Activated CD4-positive, alpha-beta T cell treated with anti-CD3 and anti-CD28 coated beads, Interleukin-2, amount 50 U/mL, for 4 hours (primary cell): Measurements from ENCODE around the gene SLC11A1.

ENCODE experiments used
- DNase-seq, 2 experiments: peaks; one replicate each; pipeline ENCODE4 v3.0.0-alpha.2; 2020

SLC11A1 gene

GRCh38 chr2:218395090-218395444 lies 13.0 kb downstream of the SLC11A1 start:
- no peak for DNase-seq

DNA sequence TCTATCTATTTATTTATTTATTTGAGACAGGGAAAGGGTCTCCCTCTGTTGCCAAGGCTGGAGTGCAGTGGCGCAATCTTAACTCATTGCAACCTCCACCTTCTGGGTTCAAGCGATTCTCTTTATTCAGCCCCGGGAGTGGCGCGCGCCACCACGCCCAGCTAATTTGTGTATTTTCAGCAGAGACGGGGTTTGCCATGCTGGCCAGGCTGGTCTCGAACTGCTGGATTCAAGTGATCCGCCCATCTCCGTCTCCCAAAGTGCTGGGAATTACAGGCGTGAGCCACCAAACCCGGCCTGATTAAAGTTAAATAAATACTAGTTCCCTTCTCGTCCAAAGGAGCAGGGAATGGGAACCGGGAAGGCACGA lies 13.4 kb downstream of the SLC11A1 start:
- DNase-seq: no peak

GRCh38 chr2:218395826-218396687 lies 14.0 kb downstream of the SLC11A1 start:
- peak; percentile 91 to 93 for DNase-seq

DNA sequence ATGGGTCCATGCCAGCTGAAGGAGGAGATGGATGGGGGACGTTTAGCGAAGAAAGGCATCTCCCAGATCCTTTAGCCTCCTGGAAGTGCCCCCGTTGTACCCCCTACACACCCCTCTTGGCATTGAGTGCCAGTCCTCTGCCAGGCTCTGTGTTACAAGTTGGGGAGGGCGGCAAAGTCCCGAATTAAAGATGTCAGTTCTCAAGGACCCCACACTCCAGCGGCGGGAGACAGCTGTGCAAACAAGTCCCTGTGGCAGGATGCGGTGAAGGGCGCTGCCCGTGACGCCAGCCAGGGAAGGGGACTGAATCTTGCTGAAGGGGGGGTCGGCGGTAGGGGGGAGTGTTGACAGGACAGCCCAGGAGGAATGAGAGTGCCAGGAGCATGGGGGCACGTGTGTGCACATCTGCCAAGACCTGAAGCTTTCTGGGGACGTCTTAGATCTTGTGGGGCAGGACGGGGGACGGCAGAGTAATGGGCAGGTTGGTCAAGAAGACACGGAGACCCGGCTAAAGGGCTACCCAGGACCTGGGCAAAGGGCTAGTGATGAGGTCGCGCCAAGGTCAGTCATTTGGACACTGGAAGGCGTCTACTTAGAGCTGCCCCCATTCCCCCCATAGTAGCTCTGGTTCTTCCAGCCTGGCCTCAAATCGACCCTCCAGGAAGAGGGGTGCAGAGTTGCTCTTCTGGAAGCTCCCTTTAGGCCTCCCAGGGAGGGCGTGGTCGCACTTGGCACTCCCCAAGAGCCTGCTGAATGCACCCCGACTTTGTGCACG lies 14.8 kb downstream of the SLC11A1 start:
- peak; percentile 39 to 44 for DNase-seq

- no peak for DNase-seq
These were observed 15.4 kb downstream of the SLC11A1 start for GRCh38 chr2:218397463-218397819.

- DNase-seq: no peak
These were observed 15.9 kb downstream of the SLC11A1 start for GRCh38 chr2:218397820-218398436.

DNA sequence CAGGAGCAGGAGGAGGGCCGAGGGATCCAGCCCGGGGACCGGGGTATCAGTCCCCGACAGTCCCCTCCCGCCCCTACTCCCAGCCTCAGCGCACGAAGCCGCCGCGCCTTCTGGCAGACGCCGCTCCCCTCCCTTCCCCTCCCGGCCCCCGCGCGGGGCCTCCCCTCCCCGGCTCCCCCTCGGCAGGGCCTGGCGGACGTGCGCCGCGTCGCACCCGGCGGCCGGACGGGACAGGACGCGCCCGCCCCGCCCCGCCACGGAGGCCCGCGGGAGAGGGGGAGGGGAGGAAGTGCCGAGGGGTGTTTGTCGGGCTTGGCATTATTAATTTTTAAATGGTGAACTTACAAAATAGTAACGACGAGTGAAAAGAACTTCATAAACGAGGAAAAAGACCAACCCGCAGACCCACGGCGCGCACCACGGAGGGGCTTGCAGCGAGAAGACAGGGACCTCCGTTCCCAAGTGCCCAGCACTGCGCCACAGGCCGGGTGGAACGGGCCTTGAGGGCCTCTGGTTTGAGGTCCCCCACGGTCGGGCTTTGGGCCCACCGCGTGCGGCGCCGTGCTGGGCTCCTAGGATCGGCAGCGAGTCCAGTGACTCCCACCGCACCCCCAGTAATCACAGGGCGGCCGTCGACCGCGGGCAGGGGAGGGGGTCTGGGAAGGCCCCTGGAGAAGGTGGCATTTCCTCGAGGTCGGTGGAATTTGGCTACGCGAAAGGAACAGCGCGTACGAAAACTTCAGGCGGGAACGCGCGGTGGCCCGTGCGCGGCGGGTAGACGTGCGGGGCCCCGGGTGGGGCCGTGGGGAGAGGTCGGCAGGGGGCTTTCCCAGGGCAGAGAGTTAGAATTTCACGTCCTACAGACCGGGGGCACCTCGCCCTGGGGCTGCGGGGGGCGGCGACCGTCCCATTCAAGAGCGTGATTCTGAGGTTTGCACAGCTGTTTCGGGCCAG lies 16.6 kb downstream of the SLC11A1 start:
- DNase-seq: peak; percentile 40 to 47

- DNase-seq: peak; percentile 89 to 92
These were observed 17.5 kb downstream of the SLC11A1 start, which contains the start of gene CTDSP1 for GRCh38 chr2:218399391-218400166. TSS of gene CTDSP1 (plus strand) at chr2:218399868. CDS start at chr2:218400091, 223 bp downstream.

DNA sequence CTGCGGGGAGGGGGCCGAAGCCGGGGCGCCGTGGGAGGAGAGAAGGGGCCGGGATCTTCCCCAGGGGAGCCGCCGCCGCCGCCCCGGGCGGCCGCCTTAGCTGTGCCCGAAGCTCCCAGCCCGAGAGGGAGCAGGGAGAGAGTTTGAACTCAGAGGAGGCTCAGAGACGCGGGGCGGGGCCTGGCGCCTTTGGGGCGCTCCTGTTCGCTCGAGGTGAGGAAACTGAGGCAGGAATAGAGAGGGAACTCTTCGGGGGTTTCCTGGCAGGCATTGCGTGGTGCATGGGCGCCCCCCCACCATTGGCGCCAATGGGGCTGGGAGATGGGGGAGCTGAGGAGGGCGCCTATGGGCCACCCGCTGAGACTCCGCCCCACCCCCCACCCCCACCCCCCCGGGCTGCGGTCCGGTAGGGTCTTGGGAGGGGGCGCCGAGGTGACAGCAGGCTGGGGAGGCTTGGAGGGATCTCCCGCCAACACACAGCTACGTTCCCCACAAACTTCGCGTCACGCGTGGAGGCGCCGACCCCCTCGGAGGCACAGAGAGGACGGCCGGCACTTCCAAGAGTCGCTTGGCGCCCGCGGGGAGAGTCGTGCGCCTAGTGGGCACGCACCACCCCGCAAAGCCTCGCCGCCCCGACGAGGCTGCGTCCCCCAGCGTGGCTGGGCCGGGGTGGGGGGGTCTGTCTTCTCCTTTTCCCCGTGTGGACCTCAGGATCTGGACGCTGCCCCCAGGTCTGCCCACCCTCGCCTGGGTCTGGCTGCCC lies 18.3 kb downstream of the SLC11A1 start:
- DNase-seq: peak in 1 of 2 experiments; percentile 27

DNA sequence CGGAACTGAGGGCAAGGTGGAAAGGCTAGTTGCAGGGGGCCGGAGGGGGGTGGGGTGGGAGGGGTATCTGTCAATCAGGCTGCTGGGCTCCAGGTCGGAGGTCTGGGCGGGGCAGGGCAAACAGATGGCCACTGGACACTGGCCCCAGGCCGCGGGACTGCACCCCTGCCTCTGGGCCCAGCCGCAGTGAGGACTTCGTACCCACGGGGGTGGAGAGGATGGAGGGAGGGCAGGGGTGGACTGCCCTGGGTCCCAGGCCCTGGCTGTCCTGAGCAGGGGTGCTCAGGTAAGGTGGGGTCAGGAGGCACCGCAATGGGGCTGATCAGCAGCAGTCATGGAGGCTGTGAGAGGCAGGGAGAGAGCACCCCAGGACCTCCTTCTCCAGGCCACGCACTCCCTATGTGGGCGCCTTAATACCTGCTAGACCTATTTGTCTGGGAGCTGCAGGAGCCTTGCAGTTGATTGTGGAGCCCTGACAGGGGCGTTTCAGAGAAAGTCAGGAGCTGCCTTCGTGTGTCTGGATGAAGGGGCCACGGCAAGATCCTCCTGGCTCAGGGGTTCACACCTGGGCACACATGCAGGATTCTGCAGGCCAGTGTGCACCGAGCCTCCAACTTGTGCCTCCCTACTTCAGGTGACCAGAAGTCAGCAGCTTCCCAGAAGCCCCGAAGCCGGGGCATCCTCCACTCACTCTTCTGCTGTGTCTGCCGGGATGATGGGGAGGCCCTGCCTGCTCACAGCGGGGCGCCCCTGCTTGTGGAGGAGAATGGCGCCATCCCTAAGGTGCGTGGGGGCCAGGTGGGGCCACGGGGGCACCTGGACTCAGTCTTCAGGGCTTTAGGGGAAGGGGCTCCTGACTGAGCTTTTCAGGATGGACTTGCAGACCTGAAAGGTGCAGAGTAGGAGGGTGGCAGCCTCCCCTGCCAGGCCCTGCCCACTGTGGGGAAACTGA lies 19.1 kb downstream of the SLC11A1 start:
- DNase-seq: no peak

DNA sequence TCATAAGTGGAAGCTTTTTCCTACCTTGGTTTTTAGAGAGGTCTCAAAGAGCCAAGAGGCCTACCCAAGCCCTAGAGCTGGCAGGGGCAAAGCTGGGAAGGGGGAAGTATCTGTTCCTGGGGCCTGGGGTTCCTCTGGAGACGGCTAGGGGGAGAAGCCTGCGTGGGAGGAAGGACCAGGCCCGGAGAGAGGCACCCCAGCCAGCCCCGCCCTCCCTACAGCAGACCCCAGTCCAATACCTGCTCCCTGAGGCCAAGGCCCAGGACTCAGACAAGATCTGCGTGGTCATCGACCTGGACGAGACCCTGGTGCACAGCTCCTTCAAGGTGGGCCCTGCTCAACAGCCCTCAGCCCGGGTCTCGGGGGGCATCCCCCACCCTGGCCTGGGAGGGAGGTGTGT lies 19.8 kb downstream of the SLC11A1 start:
- no peak for DNase-seq

GRCh38 chr2:218402491-218402901 lies 20.4 kb downstream of the SLC11A1 start:
- DNase-seq: no peak

- no peak for DNase-seq
These were observed 20.9 kb downstream of the SLC11A1 start for GRCh38 chr2:218402911-218403411.

GRCh38 chr2:218403810-218404209 lies 21.7 kb downstream of the SLC11A1 start:
- no peak for DNase-seq

- no peak for DNase-seq
These were observed 22.4 kb downstream of the SLC11A1 start for GRCh38 chr2:218404351-218405085.

DNA sequence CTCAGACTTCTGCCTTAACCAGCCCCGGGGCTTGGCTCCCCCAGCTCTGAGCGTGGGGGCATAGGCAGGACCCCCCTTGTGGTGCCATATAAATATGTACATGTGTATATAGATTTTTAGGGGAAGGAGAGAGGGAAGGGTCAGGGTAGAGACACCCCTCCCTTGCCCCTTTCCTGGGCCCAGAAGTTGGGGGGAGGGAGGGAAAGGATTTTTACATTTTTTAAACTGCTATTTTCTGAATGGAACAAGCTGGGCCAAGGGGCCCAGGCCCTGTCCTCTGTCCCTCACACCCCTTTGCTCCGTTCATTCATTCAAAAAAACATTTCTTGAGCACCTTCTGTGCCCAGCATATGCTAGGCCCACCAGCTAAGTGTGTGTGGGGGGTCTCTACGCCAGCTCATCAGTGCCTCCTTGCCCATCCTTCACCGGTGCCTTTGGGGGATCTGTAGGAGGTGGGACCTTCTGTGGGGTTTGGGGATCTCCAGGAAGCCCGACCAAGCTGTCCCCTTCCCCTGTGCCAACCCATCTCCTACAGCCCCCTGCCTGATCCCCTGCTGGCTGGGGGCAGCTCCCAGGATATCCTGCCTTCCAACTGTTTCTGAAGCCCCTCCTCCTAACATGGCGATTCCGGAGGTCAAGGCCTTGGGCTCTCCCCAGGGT lies 23.1 kb downstream of the SLC11A1 start:
- DNase-seq: no peak

GRCh38 chr2:218405746-218406208 lies 23.7 kb downstream of the SLC11A1 start:
- no peak for DNase-seq
